ENCODE data around the gene ANKRD42. TPM values are rescaled to one million over a fixed set of nuclear protein-coding genes. Genes with fewer than 3 reads are reported as not detected.
"Not testable (repeated sequence)": the region's sequence is repeated elsewhere in the genome, so short reads cannot be mapped to it uniquely, and the experiment has no call there.

Gene ANKRD42
- total RNA-seq, 1 donor from 2014 or later, result 4.2 TPM

GRCh38 chr11:83194281-83195142 is 1.0 kb downstream of the ANKRD42 start:
- Histone ChIP-seq H3K4me3 (ENCODE audit: low read length in 3 of 3) (peak overlapping the region; percentile 77 to 92 (median 91)), H3K9me3 (ENCODE audit: control insufficient read depth in 3 of 3, low read length in 3 of 3) (no peaks in the 10 kb centered on the region), H3K9ac (ENCODE audit: low read depth in 1 of 3, low read length in 3 of 3) (peak overlapping the region; percentile 88 to 94 (median 91)), H3K36me3 (ENCODE audit: control insufficient read depth in 3 of 3, insufficient read depth in 3 of 3, low read length in 3 of 3) (peaks cover 9 to 26% (median 13%) of the 10 kb centered on the region in 3 donors), H3K4me1 (ENCODE audit: control insufficient read depth in 3 of 3, insufficient read depth in 3 of 3, low read length in 3 of 3) (peaks cover 19 to 28% (median 26%) of the 10 kb centered on the region in 3 donors), H3K27ac (ENCODE audit: low read depth, low read length) (peak overlapping the region; percentile 88), H3K27me3 (ENCODE audit: control insufficient read depth in 3 of 3, insufficient read depth in 3 of 3, low read length in 3 of 3) (no peaks in the 10 kb centered on the region)

- Histone ChIP-seq H3K4me3 (ENCODE audit: low read length in 3 of 3) (peak overlapping the region in 2 of 3 donors; percentile 77 to 91), H3K9me3 (ENCODE audit: control insufficient read depth in 3 of 3, low read length in 3 of 3) (no peaks in the 10 kb centered on the region), H3K9ac (ENCODE audit: low read depth in 1 of 3, low read length in 3 of 3) (peak overlapping the region in 1 of 3 donors; percentile 88), H3K27ac (ENCODE audit: low read depth, low read length) (peak overlapping the region; percentile 88), H3K4me1 (ENCODE audit: control insufficient read depth in 3 of 3, insufficient read depth in 3 of 3, low read length in 3 of 3) (peaks cover 19 to 28% (median 26%) of the 10 kb centered on the region in 3 donors), H3K36me3 (ENCODE audit: control insufficient read depth in 3 of 3, insufficient read depth in 3 of 3, low read length in 3 of 3) (peaks cover 9 to 24% (median 13%) of the 10 kb centered on the region in 3 donors), H3K27me3 (ENCODE audit: control insufficient read depth in 3 of 3, insufficient read depth in 3 of 3, low read length in 3 of 3) (no peaks in the 10 kb centered on the region)
Measured at GRCh38 chr11:83195143-83195466, 1.6 kb downstream of the ANKRD42 start.

GRCh38 chr11:83195649-83196048 is 2.1 kb downstream of the ANKRD42 start:
- no peaks in the 10 kb centered on the region for H3K9me3 ChIP-seq (ENCODE audit: control insufficient read depth in 3 of 3, low read length in 3 of 3)
- no peak overlapping the region for H3K4me3 ChIP-seq (ENCODE audit: low read length in 3 of 3)
- H3K4me1 ChIP-seq (ENCODE audit: control insufficient read depth in 3 of 3, insufficient read depth in 3 of 3, low read length in 3 of 3), result peaks cover 19 to 28% (median 26%) of the 10 kb centered on the region in 3 donors
- no peak overlapping the region for H3K9ac ChIP-seq (ENCODE audit: low read depth in 1 of 3, low read length in 3 of 3)
- H3K27ac ChIP-seq (ENCODE audit: low read depth, low read length), result no peak overlapping the region
- H3K27me3 ChIP-seq (ENCODE audit: control insufficient read depth in 3 of 3, insufficient read depth in 3 of 3, low read length in 3 of 3), result no peaks in the 10 kb centered on the region
- H3K36me3 ChIP-seq (ENCODE audit: control insufficient read depth in 3 of 3, insufficient read depth in 3 of 3, low read length in 3 of 3), result peaks cover 11 to 18% (median 13%) of the 10 kb centered on the region in 3 donors

- no peak overlapping the region for H3K9ac ChIP-seq (ENCODE audit: low read depth in 1 of 3, low read length in 3 of 3)
- H3K27me3 ChIP-seq (ENCODE audit: control insufficient read depth in 3 of 3, insufficient read depth in 3 of 3, low read length in 3 of 3), result no peaks in the 10 kb centered on the region
- no peak overlapping the region for H3K27ac ChIP-seq (ENCODE audit: low read depth, low read length)
- H3K4me3 ChIP-seq (ENCODE audit: low read length in 3 of 3), result no peak overlapping the region
- no peaks in the 10 kb centered on the region for H3K9me3 ChIP-seq (ENCODE audit: control insufficient read depth in 3 of 3, low read length in 3 of 3)
- peaks cover 2 to 6% (median 4%) of the 10 kb centered on the region in 3 donors for H3K4me1 ChIP-seq (ENCODE audit: control insufficient read depth in 3 of 3, insufficient read depth in 3 of 3, low read length in 3 of 3)
- peaks cover 0 to 4% (median 3%) of the 10 kb centered on the region in 3 donors for H3K36me3 ChIP-seq (ENCODE audit: control insufficient read depth in 3 of 3, insufficient read depth in 3 of 3, low read length in 3 of 3)
Measured at GRCh38 chr11:83200035-83200434, 6.5 kb downstream of the ANKRD42 start.

- Histone ChIP-seq H3K4me3 (ENCODE audit: low read length in 3 of 3) (no peak overlapping the region), H3K4me1 (ENCODE audit: control insufficient read depth in 3 of 3, insufficient read depth in 3 of 3, low read length in 3 of 3) (no peaks in the 10 kb centered on the region), H3K9me3 (ENCODE audit: control insufficient read depth in 3 of 3, low read length in 3 of 3) (no peaks in the 10 kb centered on the region), H3K9ac (ENCODE audit: low read depth in 1 of 3, low read length in 3 of 3) (no peak overlapping the region), H3K27me3 (ENCODE audit: control insufficient read depth in 3 of 3, insufficient read depth in 3 of 3, low read length in 3 of 3) (no peaks in the 10 kb centered on the region), H3K36me3 (ENCODE audit: control insufficient read depth in 3 of 3, insufficient read depth in 3 of 3, low read length in 3 of 3) (peaks cover 0 to 5% (median 2%) of the 10 kb centered on the region in 3 donors), H3K27ac (ENCODE audit: low read depth, low read length) (no peak overlapping the region)
Measured at GRCh38 chr11:83205608-83206185, 12.2 kb downstream of the ANKRD42 start.

- no peaks in the 10 kb centered on the region for H3K27me3 ChIP-seq (ENCODE audit: control insufficient read depth in 3 of 3, insufficient read depth in 3 of 3, low read length in 3 of 3)
- peaks cover 0 to 5% (median 4%) of the 10 kb centered on the region in 3 donors for H3K36me3 ChIP-seq (ENCODE audit: control insufficient read depth in 3 of 3, insufficient read depth in 3 of 3, low read length in 3 of 3)
- H3K9me3 ChIP-seq (ENCODE audit: control insufficient read depth in 3 of 3, low read length in 3 of 3), result no peaks in the 10 kb centered on the region
- no peak overlapping the region for H3K9ac ChIP-seq (ENCODE audit: low read depth in 1 of 3, low read length in 3 of 3)
- H3K27ac ChIP-seq (ENCODE audit: low read depth, low read length), result no peak overlapping the region
- H3K4me3 ChIP-seq (ENCODE audit: low read length in 3 of 3), result no peak overlapping the region
- H3K4me1 ChIP-seq (ENCODE audit: control insufficient read depth in 3 of 3, insufficient read depth in 3 of 3, low read length in 3 of 3), result no peaks in the 10 kb centered on the region
Measured at GRCh38 chr11:83206221-83206620, 12.7 kb downstream of the ANKRD42 start.

GRCh38 chr11:83206771-83207382 is 13.4 kb downstream of the ANKRD42 start:
- H3K4me3 ChIP-seq (ENCODE audit: low read length in 3 of 3); H3K9me3 ChIP-seq (ENCODE audit: control insufficient read depth in 3 of 3, low read length in 3 of 3); H3K27me3 ChIP-seq (ENCODE audit: control insufficient read depth in 3 of 3, insufficient read depth in 3 of 3, low read length in 3 of 3); H3K9ac ChIP-seq (ENCODE audit: low read depth in 1 of 3, low read length in 3 of 3); H3K36me3 ChIP-seq (ENCODE audit: control insufficient read depth in 3 of 3, insufficient read depth in 3 of 3, low read length in 3 of 3); H3K27ac ChIP-seq (ENCODE audit: low read depth, low read length); H3K4me1 ChIP-seq (ENCODE audit: control insufficient read depth in 3 of 3, insufficient read depth in 3 of 3, low read length in 3 of 3): not testable (repeated sequence)

GRCh38 chr11:83219095-83219494 is 25.6 kb downstream of the ANKRD42 start:
- Histone ChIP-seq H3K4me3 (ENCODE audit: low read length in 3 of 3) (no peak overlapping the region), H3K4me1 (ENCODE audit: control insufficient read depth in 3 of 3, insufficient read depth in 3 of 3, low read length in 3 of 3) (no peaks in the 10 kb centered on the region), H3K9me3 (ENCODE audit: control insufficient read depth in 3 of 3, low read length in 3 of 3) (no peaks in the 10 kb centered on the region), H3K27me3 (ENCODE audit: control insufficient read depth in 3 of 3, insufficient read depth in 3 of 3, low read length in 3 of 3) (no peaks in the 10 kb centered on the region), H3K9ac (ENCODE audit: low read depth in 1 of 3, low read length in 3 of 3) (no peak overlapping the region), H3K36me3 (ENCODE audit: control insufficient read depth in 3 of 3, insufficient read depth in 3 of 3, low read length in 3 of 3) (no peaks in the 10 kb centered on the region), H3K27ac (ENCODE audit: low read depth, low read length) (no peak overlapping the region)

GRCh38 chr11:83220260-83220659 is 26.7 kb downstream of the ANKRD42 start:
- H3K36me3 ChIP-seq (ENCODE audit: control insufficient read depth in 3 of 3, insufficient read depth in 3 of 3, low read length in 3 of 3), result no peaks in the 10 kb centered on the region
- H3K9ac ChIP-seq (ENCODE audit: low read depth in 1 of 3, low read length in 3 of 3), result no peak overlapping the region
- no peaks in the 10 kb centered on the region for H3K9me3 ChIP-seq (ENCODE audit: control insufficient read depth in 3 of 3, low read length in 3 of 3)
- no peak overlapping the region for H3K4me3 ChIP-seq (ENCODE audit: low read length in 3 of 3)
- H3K27me3 ChIP-seq (ENCODE audit: control insufficient read depth in 3 of 3, insufficient read depth in 3 of 3, low read length in 3 of 3), result no peaks in the 10 kb centered on the region
- H3K4me1 ChIP-seq (ENCODE audit: control insufficient read depth in 3 of 3, insufficient read depth in 3 of 3, low read length in 3 of 3), result no peaks in the 10 kb centered on the region
- H3K27ac ChIP-seq (ENCODE audit: low read depth, low read length), result no peak overlapping the region

- H3K4me1 ChIP-seq (ENCODE audit: control insufficient read depth in 3 of 3, insufficient read depth in 3 of 3, low read length in 3 of 3), result no peaks in the 10 kb centered on the region
- H3K9ac ChIP-seq (ENCODE audit: low read depth in 1 of 3, low read length in 3 of 3), result no peak overlapping the region
- no peaks in the 10 kb centered on the region for H3K9me3 ChIP-seq (ENCODE audit: control insufficient read depth in 3 of 3, low read length in 3 of 3)
- H3K27ac ChIP-seq (ENCODE audit: low read depth, low read length), result no peak overlapping the region
- H3K27me3 ChIP-seq (ENCODE audit: control insufficient read depth in 3 of 3, insufficient read depth in 3 of 3, low read length in 3 of 3), result no peaks in the 10 kb centered on the region
- no peaks in the 10 kb centered on the region for H3K36me3 ChIP-seq (ENCODE audit: control insufficient read depth in 3 of 3, insufficient read depth in 3 of 3, low read length in 3 of 3)
- H3K4me3 ChIP-seq (ENCODE audit: low read length in 3 of 3), result no peak overlapping the region
Measured at GRCh38 chr11:83221694-83222093, 28.2 kb downstream of the ANKRD42 start.

All from skeletal muscle tissue (tissue), 4 donors.